H9 (cell line): Measurements from ENCODE around the gene MTARC2. TPM values are rescaled to one million over a fixed set of nuclear protein-coding genes. Genes with fewer than 3 reads are reported as not detected.

Experiments used
- DNase-seq: peaks from one replicate; pipeline ENCODE4 v3.0.0-alpha.2; 2017
- H2AFZ ChIP-seq: one replicate; pipeline ENCODE4 v1.6.1; 2013; ENCODE audit warnings: mild to moderate bottlenecking, low read length, control low read depth, moderate library complexity
- H2AK5ac ChIP-seq: 2 replicates; pipeline ENCODE4 v1.6.1; 2013; ENCODE audit warnings: low read length, control low read depth, mixed read lengths; ENCODE audit not compliant: insufficient read length
- H2BK120ac ChIP-seq: one replicate; pipeline ENCODE4 v1.6.1; 2013; ENCODE audit warnings: low read depth, mild to moderate bottlenecking, low read length, control low read depth, inconsistent platforms; ENCODE audit not compliant: poor library complexity, severe bottlenecking
- H2BK12ac ChIP-seq: 2 replicates; pipeline ENCODE4 v1.6.1; 2013; ENCODE audit warnings: low read length, control low read depth, mixed read lengths, low read depth; ENCODE audit not compliant: insufficient read length
- H2BK15ac ChIP-seq: 2 replicates; pipeline ENCODE4 v1.6.1; 2013; ENCODE audit warnings: low read depth, low read length, control low read depth
- H2BK20ac ChIP-seq: one replicate; pipeline ENCODE4 v1.6.1; 2013; ENCODE audit warnings: low read depth, mild to moderate bottlenecking, low read length, control low read depth, inconsistent platforms; ENCODE audit not compliant: poor library complexity, severe bottlenecking
- H2BK5ac ChIP-seq: 2 replicates; pipeline ENCODE4 v1.6.1; 2013; ENCODE audit warnings: low read length, control low read depth, mixed read lengths; ENCODE audit not compliant: insufficient read length
- H3K14ac ChIP-seq: 2 replicates; pipeline ENCODE4 v1.6.1; 2013; ENCODE audit warnings: low read length, control low read depth; ENCODE audit not compliant: insufficient read depth
- H3K18ac ChIP-seq: 2 replicates; pipeline ENCODE4 v1.6.1; 2013; ENCODE audit warnings: low read depth, mild to moderate bottlenecking, mixed read lengths, low read length, control low read depth; ENCODE audit not compliant: insufficient read length
- H3K23ac ChIP-seq: 2 replicates; pipeline ENCODE4 v1.6.1; 2013; ENCODE audit warnings: low read length, control low read depth, mixed read lengths, low read depth; ENCODE audit not compliant: insufficient read length
- H3K23me2 ChIP-seq: 2 replicates; pipeline ENCODE4 v1.6.1; 2013; ENCODE audit warnings: low read depth, mild to moderate bottlenecking, mixed read lengths, low read length, control low read depth; ENCODE audit not compliant: insufficient read length, poor library complexity, severe bottlenecking
- H3K27ac ChIP-seq: 2 replicates; pipeline ENCODE4 v1.5.1; 2013; ENCODE audit warnings: low read length, control low read depth, mixed read lengths, low read depth; ENCODE audit not compliant: insufficient read length
- H3K27me3 ChIP-seq: 2 replicates; pipeline ENCODE4 v1.6.1; 2013; ENCODE audit warnings: low read length, control low read depth, inconsistent platforms; ENCODE audit not compliant: insufficient read depth
- H3K4ac ChIP-seq: 2 replicates; pipeline ENCODE4 v1.6.1; 2013; ENCODE audit warnings: low read depth, mild to moderate bottlenecking, control low read depth, inconsistent platforms, low read length, moderate library complexity
- H3K4me1 ChIP-seq: 2 replicates; pipeline ENCODE4 v1.6.1; 2013; ENCODE audit warnings: low read length, control low read depth, inconsistent platforms; ENCODE audit not compliant: insufficient read depth
- H3K4me2 ChIP-seq: 2 replicates; pipeline ENCODE4 v1.6.1; 2013; ENCODE audit warnings: low read length, control low read depth, mixed read lengths; ENCODE audit not compliant: insufficient read length, insufficient read depth
- H3K56ac ChIP-seq: 2 replicates; pipeline ENCODE4 v1.6.1; 2013; ENCODE audit warnings: low read depth, mild to moderate bottlenecking, mixed read lengths, low read length, control low read depth; ENCODE audit not compliant: insufficient read length
- H3K79me1 ChIP-seq: 2 replicates; pipeline ENCODE4 v1.6.1; 2013; ENCODE audit warnings: low read depth, mild to moderate bottlenecking, moderate library complexity, low read length, control low read depth, inconsistent platforms; ENCODE audit not compliant: insufficient read depth, poor library complexity, severe bottlenecking
- H3K79me2 ChIP-seq: 2 replicates; pipeline ENCODE4 v1.6.1; 2013; ENCODE audit warnings: low read length, control low read depth, inconsistent platforms; ENCODE audit not compliant: insufficient read depth
- H3K9ac ChIP-seq: 2 replicates; pipeline ENCODE4 v1.6.1; 2013; ENCODE audit warnings: low read length, control low read depth, mixed read lengths; ENCODE audit not compliant: insufficient read length; ENCODE audit errors: extremely low read depth
- H3K9me3 ChIP-seq: one replicate; pipeline ENCODE4 v1.6.1; 2013; ENCODE audit warnings: low read depth, low read length, inconsistent platforms; ENCODE audit not compliant: control insufficient read depth
- H3T11ph ChIP-seq: one replicate; pipeline ENCODE4 v1.6.1; 2013; ENCODE audit warnings: mild to moderate bottlenecking, low read length, control low read depth, inconsistent platforms
- H4K20me1 ChIP-seq: one replicate; pipeline ENCODE4 v1.6.1; 2013; ENCODE audit not compliant: control insufficient read depth, insufficient read length, insufficient read depth
- H4K5ac ChIP-seq: 2 replicates; pipeline ENCODE4 v1.6.1; 2013; ENCODE audit warnings: low read depth, mild to moderate bottlenecking, mixed read lengths, low read length, control low read depth; ENCODE audit not compliant: insufficient read length
- H4K8ac ChIP-seq: replicated peaks from 2 replicates; pipeline ENCODE4 v1.6.1; 2013; ENCODE audit warnings: low read length, control low read depth, mixed read lengths, low read depth; ENCODE audit not compliant: insufficient read length
- H4K91ac ChIP-seq: 2 replicates; pipeline ENCODE4 v1.6.1; 2013; ENCODE audit warnings: low read depth, mild to moderate bottlenecking, moderate library complexity, mixed read lengths, low read length, control low read depth; ENCODE audit not compliant: insufficient read length
- H3K27ac Mint-ChIP-seq, 3 experiments: 2 replicates in 2 of 3; 3 replicates in 1 of 3; pipeline ENCODE4 v1.8.0; 2020 to 2021; ENCODE audit warnings: mixed read lengths in 3 of 3, mild to moderate bottlenecking in 1 of 3, moderate library complexity in 1 of 3
- H3K27me3 Mint-ChIP-seq: 2 replicates; pipeline ENCODE4 v1.8.0; 2021; ENCODE audit warnings: low read depth, mild to moderate bottlenecking, moderate library complexity, mixed read lengths
- H3K36me3 Mint-ChIP-seq, 3 experiments: 2 replicates in 2 of 3; 3 replicates in 1 of 3; pipeline ENCODE4 v1.8.0; 2020 to 2021; ENCODE audit warnings: low read depth in 3 of 3, mixed read lengths in 3 of 3; ENCODE audit not compliant: insufficient read depth in 1 of 3
- H3K4me1 Mint-ChIP-seq, 2 experiments: 2 replicates each; pipeline ENCODE4 v1.8.0; 2020; ENCODE audit warnings: mixed read lengths in 2 of 2
- H3K4me3 Mint-ChIP-seq, 2 experiments: 2 replicates in 1 of 2; 3 replicates in 1 of 2; pipeline ENCODE4 v1.8.0; 2020 to 2021; ENCODE audit warnings: mild to moderate bottlenecking in 2 of 2, mixed read lengths in 2 of 2, moderate library complexity in 1 of 2
- H3K9me3 Mint-ChIP-seq, 2 experiments: 2 replicates in 1 of 2; 3 replicates in 1 of 2; pipeline ENCODE4 v1.8.0; 2020; ENCODE audit warnings: mild to moderate bottlenecking in 2 of 2, mixed read lengths in 2 of 2, moderate library complexity in 1 of 2
- WGBS: extraction: QIAGEN DNeasy Blood & Tissue Kit; methylation state at CpG from one replicate; pipeline ENCODE4 v1.1.7; 2013; ENCODE audit warnings: missing lambda C conversion rate, low lambda C conversion rate, mixed read lengths; ENCODE audit not compliant: insufficient read length; ENCODE audit errors: extremely low coverage; 5-methylcytosine and 5-hydroxymethylcytosine counted together
- total RNA-seq: library from RNA; stranded (reverse); gene quantifications from 2 replicates; pipeline ENCODE4 v1.2.1, GENCODE V29; 2021
- TF ChIP-seq, protein P1 (sequence below): fragments of 200-600 bp; sonication (generic); conservative IDR thresholded peaks from 3 replicates; pipeline ENCODE4 v1.8.0; 2021; ENCODE audit warnings: antibody characterized with exemption, mild to moderate bottlenecking

Gene MTARC2
- total RNA-seq, 1 experiment from 2014 or later, result 7.7 TPM

DNA sequence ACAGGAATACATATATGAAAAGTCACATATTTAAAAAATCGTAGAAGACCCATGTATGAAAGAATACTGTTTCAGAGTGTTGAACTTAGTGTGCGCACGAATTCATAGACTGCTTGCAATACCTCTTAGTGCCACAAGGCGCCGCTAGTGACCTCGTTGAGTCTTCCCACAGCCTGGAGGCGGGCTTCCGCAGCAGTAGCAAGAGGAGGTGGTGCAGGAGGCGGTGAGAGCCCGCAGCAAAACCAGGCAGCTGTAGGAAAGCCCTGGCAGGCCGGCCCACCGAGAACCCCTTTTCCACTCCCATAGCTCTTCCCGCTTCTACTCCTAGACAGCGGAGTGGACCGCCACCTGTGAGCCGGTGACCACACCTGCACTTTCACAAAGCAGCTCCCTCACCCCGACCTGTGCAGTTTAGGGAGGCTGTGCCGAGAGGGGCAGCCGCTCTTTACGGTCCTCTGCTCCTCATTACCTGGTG, 62.1 kb downstream of the MTARC2 start:
- H3K23me2 ChIP-seq, result peaks cover 3% of the 10 kb centered on the region
- H3K27ac Mint-ChIP-seq, result peak overlapping the region in 1 of 3 experiments; percentile 55; a peak in 1 of 7 replicates
- no peak overlapping the region for H3K4ac ChIP-seq
- no peak overlapping the region for H2AK5ac ChIP-seq
- no CpG with 5 or more reads among the region's 20 CpGs for WGBS
- H3K27ac ChIP-seq, result no peak overlapping the region
- TF ChIP-seq, protein P1, sequence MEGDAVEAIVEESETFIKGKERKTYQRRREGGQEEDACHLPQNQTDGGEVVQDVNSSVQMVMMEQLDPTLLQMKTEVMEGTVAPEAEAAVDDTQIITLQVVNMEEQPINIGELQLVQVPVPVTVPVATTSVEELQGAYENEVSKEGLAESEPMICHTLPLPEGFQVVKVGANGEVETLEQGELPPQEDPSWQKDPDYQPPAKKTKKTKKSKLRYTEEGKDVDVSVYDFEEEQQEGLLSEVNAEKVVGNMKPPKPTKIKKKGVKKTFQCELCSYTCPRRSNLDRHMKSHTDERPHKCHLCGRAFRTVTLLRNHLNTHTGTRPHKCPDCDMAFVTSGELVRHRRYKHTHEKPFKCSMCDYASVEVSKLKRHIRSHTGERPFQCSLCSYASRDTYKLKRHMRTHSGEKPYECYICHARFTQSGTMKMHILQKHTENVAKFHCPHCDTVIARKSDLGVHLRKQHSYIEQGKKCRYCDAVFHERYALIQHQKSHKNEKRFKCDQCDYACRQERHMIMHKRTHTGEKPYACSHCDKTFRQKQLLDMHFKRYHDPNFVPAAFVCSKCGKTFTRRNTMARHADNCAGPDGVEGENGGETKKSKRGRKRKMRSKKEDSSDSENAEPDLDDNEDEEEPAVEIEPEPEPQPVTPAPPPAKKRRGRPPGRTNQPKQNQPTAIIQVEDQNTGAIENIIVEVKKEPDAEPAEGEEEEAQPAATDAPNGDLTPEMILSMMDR, result peak; percentile 92
- H3K79me2 ChIP-seq, result no peaks in the 10 kb centered on the region
- no peak overlapping the region for H2BK15ac ChIP-seq
- no peak overlapping the region for H3K23ac ChIP-seq
- H3K14ac ChIP-seq, result 0 out of 2 replicates have a peak overlapping the region, but pooled peaks have one; percentile 62
- H2BK5ac ChIP-seq, result no peak overlapping the region
- no peaks in the 10 kb centered on the region for H3K9me3 Mint-ChIP-seq
- no peak overlapping the region for H4K8ac ChIP-seq
- peaks cover 6 to 9% of the 10 kb centered on the region in 2 experiments for H3K4me1 Mint-ChIP-seq
- DNase-seq, result peak; percentile 86
- H3T11ph ChIP-seq, result no peak overlapping the region
- no peaks in the 10 kb centered on the region for H3K4me1 ChIP-seq
- H2BK120ac ChIP-seq, result no peak overlapping the region
- H2BK12ac ChIP-seq, result no peak overlapping the region
- H4K5ac ChIP-seq, result no peak overlapping the region
- no peak overlapping the region for H3K56ac ChIP-seq
- H3K27me3 Mint-ChIP-seq, result no peaks in the 10 kb centered on the region
- H2AFZ ChIP-seq, result no peak overlapping the region
- no peak overlapping the region for H2BK20ac ChIP-seq
- peaks cover 16 to 54% (median 36%) of the 10 kb centered on the region in 3 experiments; a peak in 6 of 7 replicates for H3K36me3 Mint-ChIP-seq
- no peaks in the 10 kb centered on the region for H3K27me3 ChIP-seq
- H3K4me3 Mint-ChIP-seq, result peak overlapping the region; percentile 39 to 72
- no peak overlapping the region for H4K91ac ChIP-seq
- H3K79me1 ChIP-seq, result no peaks in the 10 kb centered on the region
- peaks cover 3% of the 10 kb centered on the region for H4K20me1 ChIP-seq
- H3K9ac ChIP-seq, result no peak overlapping the region
- no peaks in the 10 kb centered on the region for H3K9me3 ChIP-seq
- H3K18ac ChIP-seq, result no peak overlapping the region
- peak overlapping the region; percentile 23 for H3K4me2 ChIP-seq
